Astrocyte of the hippocampus (primary cell): ENCODE data around the gene RASAL3.
"Not testable (repeated sequence)": the region's sequence is repeated elsewhere in the genome, so short reads cannot be mapped to it uniquely, and the experiment has no call there.

Source experiments
- DNase-seq: peaks from one replicate; pipeline ENCODE4 v3.0.0; 2011; ENCODE audit warnings: low read depth, low spot score

Gene RASAL3

DNA sequence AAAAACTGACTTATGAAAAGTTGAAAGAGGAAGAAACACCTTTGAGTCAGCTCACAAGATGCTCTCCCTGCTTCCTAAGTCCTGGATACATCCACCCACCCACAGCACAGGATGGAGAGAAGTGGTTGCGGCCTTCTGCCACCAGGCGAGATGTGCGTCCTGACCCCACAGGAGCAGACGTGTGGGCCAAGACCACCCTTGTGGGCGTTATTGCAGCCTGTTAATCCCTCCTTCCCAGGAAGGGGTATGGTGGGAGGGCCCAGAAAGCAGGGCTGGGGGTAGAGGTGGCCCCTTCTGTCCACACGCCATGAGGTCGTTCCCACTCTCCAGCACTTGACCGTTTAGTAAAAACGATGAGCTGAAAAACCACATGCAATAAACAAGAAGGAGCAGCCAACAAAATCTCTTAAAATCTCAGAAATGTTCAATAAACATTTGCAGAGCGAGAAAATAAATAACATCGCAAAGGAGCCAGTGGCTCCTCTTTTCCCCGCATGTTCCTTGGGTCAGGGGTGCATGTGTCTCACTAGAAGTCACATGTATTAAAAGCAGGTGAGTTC lies 43.1 kb downstream of the RASAL3 start:
- DNase-seq: no peak

DNA sequence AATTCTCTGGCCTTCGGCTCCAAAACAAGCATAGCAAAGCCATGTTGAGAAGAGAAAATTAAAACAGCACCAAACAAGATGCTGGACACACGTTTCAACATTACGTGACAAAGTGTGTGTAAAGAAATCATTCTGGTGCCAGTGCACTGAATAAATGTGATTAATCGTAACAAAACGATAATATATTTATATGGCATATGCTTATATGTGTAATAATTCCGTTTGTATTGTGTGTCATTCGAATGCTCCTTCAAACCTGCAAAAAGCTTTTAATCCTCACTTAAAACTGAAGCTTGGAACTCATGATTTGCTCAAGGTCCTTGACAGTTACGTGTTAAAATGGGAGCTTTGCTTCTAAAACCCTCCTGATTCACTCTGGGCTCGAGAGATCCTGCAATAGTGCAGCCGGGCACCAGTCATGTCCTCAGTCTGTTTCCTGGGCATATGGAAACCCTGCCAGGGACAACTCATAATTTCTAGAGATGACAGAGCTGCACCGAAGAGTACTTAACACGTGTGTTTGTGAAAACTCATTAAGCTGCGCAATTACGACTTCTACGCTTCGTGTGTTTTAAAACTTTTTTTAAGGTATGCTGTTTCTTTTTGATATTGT lies 44.8 kb downstream of the RASAL3 start:
- no peak for DNase-seq

DNA sequence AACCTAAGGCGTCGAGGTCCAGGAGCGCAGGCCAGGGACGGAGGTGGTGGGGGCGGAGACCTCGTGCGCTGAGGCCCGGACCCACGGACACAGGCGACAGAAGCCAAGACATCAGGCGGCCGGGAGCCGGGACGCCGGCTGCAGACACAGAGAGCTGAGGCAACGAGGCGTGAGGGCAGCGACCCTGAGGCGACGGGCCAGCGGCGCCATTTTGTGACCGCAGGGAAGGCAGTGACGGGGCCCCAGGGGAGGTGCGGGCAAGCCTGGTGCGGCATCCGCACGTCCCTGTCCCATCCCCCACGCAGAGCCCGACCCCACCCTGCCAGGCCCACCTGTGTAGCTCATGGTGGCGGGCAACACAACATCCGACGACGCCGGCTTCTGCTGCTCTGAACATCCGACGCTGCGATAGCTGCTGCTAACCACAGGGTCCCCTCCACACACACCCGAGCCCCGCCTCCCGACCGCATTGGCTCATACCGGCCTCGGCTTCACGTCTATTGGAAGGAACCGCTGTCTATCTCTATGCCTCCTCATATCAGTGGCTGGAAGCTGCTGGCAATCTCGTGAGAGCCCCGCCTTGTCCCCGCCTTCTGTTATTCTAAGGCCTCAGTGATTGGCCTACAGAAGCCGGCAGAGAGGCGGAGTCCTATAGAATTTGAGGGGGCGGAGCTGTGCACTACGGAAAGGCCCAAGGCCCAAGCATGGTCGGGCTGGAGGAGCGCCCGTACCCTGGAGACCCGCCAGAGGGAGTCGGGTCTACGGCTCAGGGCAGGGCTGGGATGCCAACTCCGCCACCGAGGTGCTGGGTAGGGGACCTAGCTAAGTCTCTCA lies 45.5 kb downstream of the RASAL3 start, which contains the start of gene AKAP8L:
Gene AKAP8L, minus strand, starts transcription at position 410 of the 834 bp plus-strand sequence. Its CDS starts 65 bp downstream, at position 345.
- DNase-seq: peak; percentile 100

DNA sequence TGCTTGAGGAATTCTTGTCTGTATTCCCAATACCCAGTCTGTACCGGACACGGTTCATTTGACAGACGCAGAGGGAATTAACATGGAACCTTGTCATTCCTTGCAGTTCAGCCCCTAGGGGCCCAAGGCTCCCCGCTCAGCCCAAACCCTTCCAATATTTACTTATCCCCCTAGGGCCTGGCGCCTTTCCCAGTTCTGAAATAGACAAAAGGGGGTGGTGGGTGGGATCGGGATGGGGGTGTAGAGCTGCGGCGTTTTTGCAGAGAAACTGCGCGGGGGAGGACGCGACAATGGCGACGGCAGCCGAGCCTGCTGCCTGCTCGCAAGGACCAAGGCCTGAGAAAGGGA lies 46.1 kb downstream of the RASAL3 start:
- peak; percentile 71 for DNase-seq

DNA sequence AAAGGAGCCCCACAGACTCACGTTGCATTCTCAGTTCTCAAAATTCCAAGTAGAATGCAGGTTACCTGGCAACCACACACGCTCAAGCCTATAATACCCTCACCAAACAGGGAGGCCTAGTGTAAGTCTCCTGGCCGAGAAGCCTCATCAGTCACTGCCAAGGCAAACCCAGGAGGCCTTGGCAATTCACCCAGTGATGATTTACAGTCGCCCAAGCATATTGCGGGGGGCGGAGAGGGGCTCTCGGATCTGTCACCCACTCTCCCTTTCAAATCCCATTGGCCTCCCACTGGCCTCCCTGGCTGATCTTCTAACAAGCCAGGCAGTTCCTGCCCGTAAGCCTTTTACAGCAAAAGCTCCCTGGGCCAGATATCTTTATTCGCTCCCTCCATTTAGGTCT lies 46.6 kb downstream of the RASAL3 start:
- DNase-seq: peak; percentile 67

DNA sequence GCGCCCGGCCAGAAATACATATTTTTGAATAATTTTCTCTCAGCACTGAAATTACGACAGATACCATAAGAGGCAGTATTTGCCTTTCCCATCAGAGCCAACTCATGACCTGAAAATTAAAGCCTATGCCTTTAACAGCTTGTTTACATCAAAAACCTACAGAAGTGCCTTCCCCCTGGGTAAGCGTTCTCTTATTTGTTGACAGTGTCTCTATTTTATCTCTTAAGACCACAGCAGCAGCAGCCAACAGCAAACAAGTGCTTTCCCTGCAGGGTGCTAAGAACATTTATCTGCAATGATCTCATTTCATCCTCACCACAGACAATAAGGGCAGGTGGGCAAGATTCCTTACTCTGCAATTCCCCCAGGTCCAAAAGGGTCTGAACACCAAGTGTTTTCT lies 51.5 kb downstream of the RASAL3 start:
- DNase-seq: no peak

DNA sequence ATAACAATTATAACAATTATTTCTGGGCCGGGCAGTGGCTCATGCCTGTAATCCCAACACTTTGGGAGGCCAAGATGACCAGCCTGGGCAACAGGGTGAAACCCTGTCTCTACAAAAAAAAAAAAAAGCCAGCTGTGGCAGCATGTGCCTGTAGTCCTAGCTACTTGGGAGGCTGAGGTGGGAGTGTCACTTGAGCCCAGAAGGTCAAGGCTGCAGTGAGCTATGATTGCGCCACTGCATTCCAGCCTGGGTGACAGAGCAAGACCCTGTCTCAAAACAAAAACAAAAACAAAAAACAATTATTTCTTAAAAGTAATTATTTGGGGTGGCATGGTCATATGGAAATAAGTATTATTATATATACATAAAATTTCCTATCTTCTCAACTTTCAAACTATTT lies 53.0 kb downstream of the RASAL3 start:
- DNase-seq: not testable (repeated sequence)

DNA sequence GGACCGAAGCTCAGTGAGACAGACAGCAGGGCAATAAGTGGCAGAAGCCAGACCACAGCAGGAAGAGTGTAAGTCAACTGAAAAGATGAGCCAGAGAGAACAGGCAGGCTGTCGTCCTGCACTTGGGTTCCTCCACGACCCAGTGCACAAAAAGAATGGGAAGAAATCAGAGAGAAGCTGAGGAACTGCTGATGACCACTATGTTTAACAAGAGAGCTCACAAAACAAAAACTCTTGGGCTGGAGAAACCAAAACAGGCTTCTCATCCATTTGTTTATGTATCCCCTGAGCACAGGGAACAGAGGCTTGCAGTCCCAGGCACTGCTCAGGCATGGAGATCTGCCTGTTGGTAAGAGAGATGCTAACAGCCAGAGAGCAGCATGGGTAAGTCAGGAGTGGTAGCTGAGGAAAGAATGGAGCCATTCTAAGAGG lies 59.5 kb downstream of the RASAL3 start:
- DNase-seq: no peak

DNA sequence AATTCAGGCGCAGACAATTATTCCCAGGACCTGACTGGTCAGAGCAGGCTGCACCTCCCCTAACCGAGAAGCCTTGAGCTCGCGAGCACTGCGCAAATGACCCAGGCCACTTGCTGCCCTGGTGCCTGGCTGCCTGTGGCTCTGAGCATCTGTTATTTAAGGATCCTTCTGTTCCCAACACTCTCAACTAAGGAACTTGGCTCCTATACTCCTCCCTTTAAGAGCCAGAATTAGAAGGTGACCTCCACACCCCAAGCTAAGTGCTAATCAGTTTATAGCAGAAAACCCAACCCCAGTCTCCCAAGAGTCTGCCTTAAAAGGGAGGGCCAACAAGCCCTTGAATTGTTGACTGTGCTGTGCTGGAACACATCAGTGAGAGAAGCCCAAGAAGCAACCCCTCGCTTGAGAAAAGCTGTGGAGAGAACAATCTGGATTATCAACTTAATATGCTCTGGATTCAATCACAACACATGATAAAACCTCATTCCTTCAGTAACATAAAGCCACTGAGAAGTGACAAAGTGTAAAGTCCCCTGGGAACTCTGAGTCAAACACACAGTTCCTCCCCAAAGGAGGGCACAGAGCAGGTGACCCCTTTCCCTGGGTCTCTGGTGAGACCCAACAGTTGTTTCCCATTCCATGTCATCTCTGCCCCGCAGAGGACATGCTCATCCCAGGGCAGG lies 60.1 kb downstream of the RASAL3 start:
- DNase-seq: no peak

DNA sequence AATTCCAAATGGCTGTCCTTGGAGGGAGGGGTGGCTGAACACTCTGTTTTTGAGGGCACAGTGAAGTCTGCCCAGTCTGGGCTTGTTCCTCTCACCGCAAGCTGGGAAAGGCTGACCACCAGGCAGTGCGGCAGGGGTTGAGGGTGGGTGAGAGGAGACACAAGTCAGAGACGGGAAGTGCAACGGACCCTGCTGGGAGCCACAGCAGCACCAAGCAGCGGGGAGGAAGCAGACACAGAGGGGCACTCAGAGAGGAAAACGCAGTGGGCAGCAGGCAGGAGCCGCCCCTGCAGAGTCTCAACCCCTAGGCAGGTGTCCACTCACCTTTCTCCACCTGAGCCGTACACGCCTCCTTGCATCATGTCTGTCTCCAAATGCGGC lies 61.2 kb downstream of the RASAL3 start:
- no peak for DNase-seq

DNA sequence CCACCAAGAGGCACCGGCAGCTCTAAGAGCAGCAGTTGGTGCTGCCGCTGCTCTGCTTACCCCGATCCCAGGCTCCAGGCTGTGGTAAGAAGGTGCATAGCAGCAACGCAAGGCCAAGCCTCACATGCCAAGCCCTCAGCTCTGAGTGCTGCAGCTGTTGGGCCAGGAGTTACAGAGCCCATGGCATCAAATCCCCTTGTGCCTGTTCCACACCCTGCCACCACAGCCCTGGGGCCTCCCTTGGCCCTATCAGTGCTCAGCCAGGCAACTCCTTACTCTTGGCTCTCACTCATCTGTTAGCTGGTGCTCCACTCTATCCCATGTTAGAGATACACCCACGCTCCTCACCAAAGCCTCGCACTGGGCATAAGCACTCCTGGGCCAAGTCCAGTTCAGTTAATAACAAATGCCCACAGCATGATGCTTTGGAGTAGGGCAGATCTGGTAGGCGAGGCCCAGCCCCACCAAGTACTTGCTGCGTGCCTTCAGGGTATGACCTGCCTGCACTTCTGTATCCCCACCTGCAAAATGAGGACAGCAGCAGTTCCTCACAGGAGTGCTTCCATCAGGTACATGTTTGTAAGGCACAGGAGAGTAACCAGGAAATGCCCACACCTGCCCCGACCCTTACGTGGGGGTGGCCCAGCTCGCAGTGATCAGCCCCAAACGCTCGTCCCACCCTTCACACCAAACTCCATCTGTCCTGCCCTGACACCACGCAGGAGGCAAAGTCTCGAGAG lies 61.8 kb downstream of the RASAL3 start:
- DNase-seq: no peak
